T-helper 1 cell (primary cell): ENCODE measurements around the gene DLGAP4.

Experiments
- DNase-seq, 5 donors: peaks; one replicate each; pipeline ENCODE4 v3.0.0-alpha.2; 2012 to 2020

Gene DLGAP4

DNA sequence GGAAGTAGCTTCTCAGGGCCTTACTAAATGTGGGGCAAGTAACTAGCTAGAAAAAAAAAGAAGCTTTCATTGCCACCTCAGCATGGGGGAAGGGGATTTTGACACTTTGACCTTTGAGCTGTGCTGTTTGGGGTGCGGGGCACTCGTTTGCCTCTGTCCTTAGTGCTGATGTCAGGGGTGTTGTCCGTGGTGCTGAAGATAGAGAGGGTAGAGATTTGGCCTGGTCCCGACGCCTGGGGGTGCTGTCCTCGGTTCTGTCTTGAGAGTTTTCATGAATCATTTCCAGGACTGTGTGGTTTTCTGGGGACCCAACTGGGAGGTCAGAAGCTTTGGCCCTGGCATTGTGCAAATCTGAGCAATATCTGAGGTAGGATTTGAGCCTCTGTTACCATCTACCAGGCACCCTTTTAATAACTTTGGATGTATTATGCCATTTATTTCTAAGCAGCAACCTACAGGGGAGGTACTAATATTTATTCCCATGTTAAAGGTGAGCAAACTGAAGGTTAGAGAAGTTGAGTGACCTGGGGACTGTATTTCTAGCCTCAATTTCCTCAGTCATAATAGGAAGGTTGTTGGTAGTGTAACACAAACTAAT lies 78.0 kb downstream of the DLGAP4 start:
- DNase-seq: peak in 2 of 5 donors; percentile 4 to 22

DNA sequence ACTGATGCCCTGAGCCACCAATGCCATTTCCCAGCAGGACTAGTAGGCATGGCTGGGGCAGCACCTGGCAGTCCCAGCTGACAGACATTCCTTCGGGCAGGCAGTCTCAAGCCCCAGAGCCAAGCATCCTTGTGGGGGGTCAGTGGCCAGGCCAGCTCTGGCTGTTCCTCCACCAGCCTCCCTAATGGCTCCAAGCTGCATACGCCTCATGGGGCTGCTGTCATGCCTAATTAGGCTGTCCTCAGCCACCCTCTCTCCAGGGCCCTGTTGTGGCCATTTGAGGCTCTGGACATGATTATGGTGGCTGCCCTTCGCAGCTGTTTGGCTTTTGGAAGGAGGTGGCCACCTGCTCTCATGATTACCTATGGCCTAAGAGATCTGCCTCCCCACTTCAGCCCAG lies 79.4 kb downstream of the DLGAP4 start:
- no peak for DNase-seq

DNA sequence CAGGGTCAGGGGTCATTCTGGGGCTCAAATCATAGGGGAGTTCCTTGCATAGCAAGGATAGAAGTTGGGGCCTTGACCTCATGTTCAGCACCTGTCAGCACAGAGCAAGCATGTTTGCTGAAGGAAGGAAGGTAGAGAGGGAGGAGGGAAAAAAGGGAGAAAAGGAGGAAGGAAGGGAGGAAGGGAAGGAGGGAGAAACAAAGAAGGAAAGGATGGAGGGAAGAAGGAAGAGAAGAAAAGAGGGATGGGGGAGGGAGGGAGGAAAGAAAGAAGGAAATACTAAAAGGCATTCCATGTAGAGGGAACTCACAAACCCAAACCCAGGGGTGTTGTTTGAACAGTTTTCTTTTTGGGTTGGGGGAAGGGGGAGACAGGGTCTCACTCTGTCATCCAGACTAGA lies 80.1 kb downstream of the DLGAP4 start:
- DNase-seq: no peak

GRCh38 chr20:36390269-36390668 lies 84.1 kb downstream of the DLGAP4 start:
- no peak for DNase-seq

DNA sequence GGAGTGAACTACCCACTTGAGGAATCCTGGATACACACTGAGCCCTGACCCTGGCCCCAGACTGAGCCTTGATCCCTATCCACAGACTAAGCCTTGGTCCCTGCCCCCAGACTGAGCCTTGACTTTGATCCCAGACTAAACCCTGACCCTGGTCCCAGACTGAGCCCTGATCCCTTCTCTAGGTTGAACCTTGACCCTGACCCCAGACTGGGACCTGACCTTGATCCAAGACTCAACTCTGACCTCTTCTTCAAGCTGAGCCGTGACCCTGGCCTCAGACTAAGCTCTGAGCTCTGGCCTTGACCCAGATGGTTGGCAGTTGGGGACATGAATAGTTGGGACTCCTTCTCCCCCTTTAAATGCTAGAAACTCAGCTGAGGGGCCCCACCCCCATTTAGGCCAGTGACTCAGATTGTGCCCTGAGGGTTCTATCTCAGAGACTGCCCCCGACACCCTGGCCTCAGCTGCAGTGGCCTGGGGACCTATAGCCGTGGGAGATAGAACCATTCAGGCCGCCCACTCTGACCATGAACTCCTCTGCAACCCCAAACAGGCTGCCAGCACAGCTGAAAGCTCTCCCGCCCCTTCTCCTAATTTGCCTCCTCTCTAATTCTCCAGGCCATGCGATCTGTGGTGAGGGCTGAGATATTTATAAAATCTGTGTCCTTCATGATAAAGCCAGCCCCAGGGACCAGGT lies 84.7 kb downstream of the DLGAP4 start:
- DNase-seq: no peak

GRCh38 chr20:36391456-36391855 lies 85.3 kb downstream of the DLGAP4 start:
- no peak for DNase-seq

GRCh38 chr20:36391955-36392354 lies 85.8 kb downstream of the DLGAP4 start:
- DNase-seq: no peak

GRCh38 chr20:36392989-36393388 lies 86.8 kb downstream of the DLGAP4 start:
- DNase-seq: no peak

GRCh38 chr20:36394340-36394965 lies 88.3 kb downstream of the DLGAP4 start:
- no peak for DNase-seq

DNA sequence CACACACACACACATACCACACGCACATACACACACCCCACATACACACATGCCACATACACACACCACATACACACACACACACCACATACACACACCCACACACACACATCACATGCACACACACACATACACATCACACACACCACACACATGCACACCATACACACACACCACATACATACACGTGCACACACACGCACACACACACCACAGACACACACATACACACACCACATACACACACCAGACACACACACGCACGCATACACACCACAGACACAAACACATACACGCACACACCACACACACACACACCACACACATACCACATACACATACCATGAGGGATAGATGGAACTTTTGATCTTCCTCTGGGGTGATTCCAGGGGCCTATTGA lies 90.2 kb downstream of the DLGAP4 start:
- DNase-seq: no peak

GRCh38 chr20:36396847-36397630 lies 90.9 kb downstream of the DLGAP4 start:
- DNase-seq: no peak

DNA sequence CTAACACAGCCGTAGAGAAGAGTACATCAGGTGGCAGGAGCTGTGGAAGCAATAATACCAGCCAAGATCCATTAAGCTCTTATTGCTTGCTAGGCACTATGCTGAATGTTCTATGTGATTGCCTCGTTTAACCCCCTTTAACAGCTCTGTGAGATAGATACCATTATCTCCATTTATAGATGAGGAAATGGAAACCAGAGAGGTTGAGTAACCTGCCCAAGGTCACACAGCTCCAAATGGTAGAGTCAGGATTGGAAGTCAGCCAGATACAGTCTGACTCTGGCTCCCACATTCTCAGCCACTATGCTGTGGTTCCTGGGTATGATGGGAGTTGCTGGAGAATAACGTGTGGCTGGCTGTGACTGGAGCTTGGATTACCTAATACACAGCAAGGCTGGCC lies 92.4 kb downstream of the DLGAP4 start:
- DNase-seq: no peak

DNA sequence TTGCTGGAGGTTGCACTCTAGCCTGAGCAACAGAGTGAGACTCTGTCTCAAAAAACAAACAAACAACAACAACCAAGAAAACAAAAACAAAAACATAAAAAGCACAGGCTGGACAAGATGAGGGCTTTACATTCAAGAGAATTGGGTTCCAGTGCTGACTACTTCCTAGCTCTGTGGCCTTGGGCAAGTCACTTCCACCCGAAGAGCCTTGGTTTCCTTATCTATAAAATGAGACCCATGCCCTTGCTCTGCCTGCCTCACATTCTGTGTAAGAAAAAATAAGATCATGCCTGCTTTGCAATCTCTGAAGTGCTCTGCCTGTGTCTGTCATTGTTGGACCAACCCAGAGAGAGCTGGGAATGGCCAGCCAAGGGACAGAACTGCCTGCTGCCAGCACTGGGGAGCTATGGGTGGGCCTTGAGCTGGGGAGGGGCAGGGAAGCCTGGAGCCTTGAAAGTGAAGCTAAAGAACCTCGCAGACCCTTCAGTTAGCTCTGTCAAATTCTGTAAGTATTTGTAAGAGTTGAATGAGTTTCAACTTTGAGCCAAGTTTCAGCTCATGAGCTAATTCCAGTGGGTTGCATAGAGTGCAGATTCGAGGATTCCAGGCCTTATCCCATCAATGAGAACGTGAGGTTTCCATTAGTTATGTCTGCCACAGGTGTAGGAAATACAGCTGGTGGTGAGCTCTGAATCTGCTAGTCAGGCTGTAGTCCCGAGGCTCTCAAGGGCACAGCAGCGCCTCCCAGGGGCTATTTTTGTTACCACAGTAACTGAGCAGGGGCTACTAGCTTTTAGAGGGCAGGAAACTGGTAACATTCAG lies 93.2 kb downstream of the DLGAP4 start:
- peak in 2 of 5 donors; percentile 6 to 24 for DNase-seq

DNA sequence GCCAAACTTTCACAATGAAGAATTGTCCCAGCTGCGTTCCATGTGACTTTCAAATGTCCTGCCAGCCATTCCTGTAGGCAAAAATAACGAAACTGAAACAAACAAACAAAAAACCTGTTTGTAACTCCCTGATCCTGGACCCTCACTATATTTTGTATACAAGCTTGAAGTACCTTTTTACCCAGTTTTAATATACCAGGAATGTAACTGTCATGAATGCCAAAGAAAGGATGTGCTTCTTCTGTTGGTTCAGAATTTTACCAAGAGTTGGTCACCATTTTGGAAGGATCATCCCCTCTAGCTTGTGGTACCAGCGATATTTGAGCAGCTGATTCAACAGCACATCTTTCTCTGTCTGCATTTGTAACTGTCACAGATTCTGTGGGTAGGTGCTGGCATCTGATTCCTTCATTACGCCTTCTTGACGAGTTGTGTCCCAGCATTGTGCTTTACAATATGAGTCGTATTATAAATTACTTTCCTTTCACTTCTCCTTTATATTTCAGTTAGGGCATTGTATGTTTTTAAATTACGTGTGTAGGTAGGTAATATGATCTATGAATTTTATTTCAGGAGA lies 93.9 kb downstream of the DLGAP4 start:
- no peak for DNase-seq

- DNase-seq: no peak
Measured at GRCh38 chr20:36400909-36401735, 95.0 kb downstream of the DLGAP4 start.

DNA sequence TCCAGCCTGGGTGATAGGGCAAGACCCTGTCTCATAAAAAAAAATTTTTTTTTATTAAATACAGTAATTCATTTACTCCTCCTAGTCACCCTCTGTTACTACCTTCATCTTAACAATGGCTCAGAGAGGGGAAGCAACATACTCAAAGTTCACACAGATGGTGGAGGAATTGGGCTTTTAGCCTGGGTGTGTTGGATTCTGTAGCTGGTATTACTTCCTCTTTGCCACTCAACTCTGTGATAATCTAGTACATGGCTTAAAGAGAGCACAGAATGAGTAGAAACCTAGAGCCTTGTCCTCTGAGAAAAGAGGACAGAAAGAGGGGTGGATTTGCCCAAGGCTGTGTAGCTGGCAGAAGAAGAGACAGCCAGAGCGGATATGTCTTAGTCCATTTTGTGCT lies 96.6 kb downstream of the DLGAP4 start:
- DNase-seq: no peak

- no peak for DNase-seq
Measured at GRCh38 chr20:36404435-36404978, 98.4 kb downstream of the DLGAP4 start.

GRCh38 chr20:36405255-36405654 lies 99.1 kb downstream of the DLGAP4 start:
- DNase-seq: no peak

- no peak for DNase-seq
Measured at GRCh38 chr20:36407199-36407733, 101.1 kb downstream of the DLGAP4 start.

GRCh38 chr20:36408219-36408618 lies 102.1 kb downstream of the DLGAP4 start:
- no peak for DNase-seq
